HG02571 (cell line): ENCODE data around the gene SSBP3.

Experiments
- ATAC-seq: cut with Tn5 transposase; IDR thresholded peaks from one replicate; pipeline ENCODE4 v1.9.1; 2021; ENCODE audit warnings: mild to moderate bottlenecking, moderate library complexity; ENCODE audit not compliant: unreplicated experiment

The SSBP3 gene

DNA sequence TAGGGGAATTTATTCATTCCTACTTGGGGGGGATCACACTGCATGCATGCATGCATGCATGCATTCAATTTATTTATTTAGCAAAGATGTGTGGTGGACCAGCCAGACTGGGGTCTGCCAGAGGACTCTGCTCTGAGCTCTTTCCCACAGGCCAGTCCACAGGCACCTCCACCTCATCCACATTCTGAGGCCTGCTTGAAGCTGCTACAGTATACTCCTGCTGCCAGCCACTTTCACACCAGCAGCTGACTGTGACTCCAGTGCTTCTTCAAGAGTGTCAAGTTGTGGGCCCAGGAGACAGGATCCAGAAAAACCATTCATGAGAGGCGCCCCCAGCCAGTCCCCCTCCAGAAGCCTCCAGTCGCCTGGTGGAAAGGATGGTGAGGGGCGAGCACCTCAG is 30.9 kb downstream of the SSBP3 start:
- no peak for ATAC-seq

DNA sequence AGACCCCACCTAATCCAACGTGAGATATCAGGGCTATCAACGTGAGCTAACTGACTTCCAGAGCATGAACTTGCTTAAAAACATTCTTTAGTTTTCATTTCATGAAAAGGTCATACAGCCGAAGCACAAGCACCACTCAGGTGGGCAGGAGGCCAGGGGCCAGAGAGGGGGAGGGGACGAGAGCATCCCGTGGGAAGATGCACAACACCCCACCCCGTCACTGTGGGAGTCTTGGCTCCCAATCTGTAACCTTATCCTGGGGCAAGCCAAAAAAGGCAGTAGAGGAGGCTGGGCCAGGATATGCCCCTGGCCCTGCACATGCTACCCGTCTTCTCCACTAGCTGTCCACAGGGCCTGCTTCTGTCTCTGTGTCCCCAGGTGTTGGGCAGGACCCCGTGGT is 31.4 kb downstream of the SSBP3 start:
- no peak for ATAC-seq

GRCh38 chr1:54372978-54373377 is 33.2 kb downstream of the SSBP3 start:
- no peak for ATAC-seq

- ATAC-seq: no peak
These were observed 34.3 kb downstream of the SSBP3 start for GRCh38 chr1:54371942-54372275.

GRCh38 chr1:54371038-54371941 is 34.9 kb downstream of the SSBP3 start:
- no peak for ATAC-seq

DNA sequence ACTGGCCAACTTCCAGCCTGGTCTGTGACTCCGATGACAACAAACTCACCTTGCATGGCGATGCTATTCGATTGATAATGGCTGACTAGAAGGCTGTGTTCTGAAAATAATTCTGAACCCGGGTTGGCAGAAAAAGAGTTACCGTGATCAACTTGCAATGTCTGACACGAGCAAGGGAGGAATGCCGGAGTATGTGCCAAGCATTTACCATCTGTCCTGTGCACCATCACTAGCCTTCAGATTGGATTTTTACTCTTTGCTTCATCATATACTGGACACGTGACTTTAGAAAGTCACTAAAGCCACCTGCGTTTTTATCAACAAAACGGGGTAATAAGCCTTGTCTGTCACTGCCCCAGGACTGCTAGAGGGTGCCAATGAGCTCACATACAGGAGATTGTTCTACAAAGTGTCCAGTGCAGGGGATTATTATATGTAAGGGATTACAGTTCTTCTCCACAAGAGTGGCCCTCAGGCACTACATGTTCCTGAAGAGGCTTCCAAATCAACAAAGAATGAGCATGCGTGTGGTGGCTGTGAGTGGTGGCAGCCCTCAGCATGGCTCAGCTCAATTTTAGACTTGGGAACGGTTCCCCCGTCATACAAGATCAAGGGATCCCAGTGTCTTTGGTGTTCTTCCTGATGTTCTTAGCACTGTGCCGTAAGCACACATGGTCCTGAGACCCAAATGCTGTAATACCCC is 35.8 kb downstream of the SSBP3 start:
- ATAC-seq: no peak

DNA sequence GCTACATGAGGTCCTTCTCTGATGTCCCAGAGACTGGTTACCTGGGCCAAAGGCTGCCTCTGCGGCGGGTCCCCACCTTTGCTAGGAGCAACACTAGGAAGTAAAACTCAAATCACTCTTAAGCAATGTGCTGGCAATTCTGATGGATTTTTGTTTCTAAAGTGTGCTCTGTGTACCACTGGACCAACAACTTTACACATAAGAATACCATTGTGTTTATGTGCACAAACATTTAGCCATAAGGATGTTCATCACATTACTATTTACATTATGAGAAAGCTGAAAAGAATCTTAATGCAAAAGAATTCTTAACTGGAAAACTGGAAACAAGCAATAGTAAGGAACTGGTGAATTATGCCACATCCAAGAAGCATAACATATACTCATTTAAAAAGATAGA is 38.6 kb downstream of the SSBP3 start:
- ATAC-seq: no peak

DNA sequence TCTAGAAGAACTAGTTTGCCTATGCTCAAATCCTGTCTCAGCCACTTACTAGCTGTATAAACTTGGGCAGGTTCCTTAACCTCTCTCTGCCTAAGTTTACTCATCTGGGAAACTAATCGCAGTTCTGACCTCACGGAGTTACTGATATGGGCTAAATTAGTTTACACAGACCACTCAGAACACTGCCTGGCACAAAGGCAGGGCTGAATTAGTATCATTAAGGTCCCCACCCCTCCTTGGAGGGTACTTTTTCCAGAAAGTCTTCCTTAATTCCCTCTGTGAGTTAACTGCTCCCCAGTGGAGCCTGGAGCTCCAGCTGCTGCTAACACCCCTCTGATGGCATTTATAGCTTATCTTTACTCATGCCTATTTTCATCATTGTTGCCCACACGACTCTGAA is 40.3 kb downstream of the SSBP3 start:
- no peak for ATAC-seq

DNA sequence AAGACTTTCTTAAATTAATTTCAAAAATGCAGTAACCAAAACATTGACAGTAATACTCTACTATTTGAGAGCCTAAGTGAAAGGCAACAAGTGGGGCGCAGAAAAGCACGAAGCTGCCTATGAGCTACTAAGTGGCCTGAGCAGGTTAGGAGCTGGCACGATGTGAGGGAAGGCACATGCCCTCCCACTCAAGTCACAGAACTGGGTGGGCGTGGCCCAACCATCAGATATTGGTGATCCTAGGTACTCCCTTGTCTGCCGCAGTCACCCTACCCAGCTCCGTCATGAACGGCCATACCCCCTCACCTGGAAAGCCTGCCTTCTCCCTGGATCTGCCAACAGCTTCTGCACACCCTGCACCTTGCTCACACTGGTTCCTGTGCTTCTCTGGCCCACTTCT is 40.8 kb downstream of the SSBP3 start:
- ATAC-seq: no peak

DNA sequence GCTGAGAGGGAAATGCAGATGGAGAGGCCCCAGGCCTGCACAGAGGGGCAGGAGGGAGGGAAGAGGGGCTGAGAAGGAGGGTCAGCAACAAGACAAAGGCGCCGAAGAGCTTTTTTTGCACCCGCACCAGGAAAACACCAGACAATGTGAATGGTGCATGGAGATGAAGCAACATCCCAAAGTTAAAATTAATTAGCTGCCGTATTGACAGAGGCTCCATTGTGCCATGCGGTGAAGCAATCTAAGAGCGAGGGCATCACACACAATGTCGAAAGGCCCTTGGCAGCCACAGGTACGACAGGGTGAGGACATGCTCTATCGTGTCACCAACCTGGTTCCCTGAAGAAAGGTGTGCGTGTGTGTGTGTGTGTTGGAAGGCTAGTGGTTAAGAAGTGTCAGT is 41.2 kb downstream of the SSBP3 start:
- ATAC-seq: no peak

DNA sequence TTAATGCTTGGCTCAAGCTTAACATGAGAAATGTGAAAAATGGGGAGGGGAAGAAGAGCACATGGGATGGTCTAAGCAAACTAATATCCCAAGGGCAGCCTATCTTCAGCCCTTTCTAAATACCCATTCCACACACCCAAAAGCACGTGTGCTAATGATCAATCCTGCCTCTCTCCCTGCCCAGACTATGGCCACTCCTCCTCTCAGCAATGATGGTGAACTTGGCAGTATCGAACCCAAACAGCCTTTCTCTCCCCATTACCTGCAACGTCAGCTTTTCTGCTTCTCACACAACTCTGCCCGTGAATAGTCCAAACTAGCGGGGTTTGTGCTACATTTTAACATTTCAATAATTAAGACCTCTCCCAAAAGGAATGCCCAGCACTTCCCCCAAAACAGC is 41.6 kb downstream of the SSBP3 start:
- no peak for ATAC-seq

DNA sequence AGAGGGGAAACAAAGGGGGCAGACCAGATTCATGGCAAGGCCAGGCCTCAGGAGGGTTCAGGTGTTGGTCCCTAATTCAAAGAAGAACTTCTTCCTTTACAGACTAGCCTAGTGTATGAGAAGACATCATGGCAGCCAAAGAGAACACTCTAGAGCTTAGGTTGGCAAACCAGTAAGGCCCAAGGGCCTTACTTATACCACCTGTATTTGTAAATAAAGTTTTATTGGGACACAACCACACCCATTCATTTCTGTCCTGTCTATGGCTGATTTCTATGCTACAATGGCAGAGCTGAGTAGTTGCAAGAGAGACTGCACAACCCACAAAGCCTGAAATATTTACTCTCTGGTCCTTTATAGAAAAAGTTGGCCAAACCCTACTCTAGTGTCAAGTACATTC is 42.3 kb downstream of the SSBP3 start:
- no peak for ATAC-seq

- no peak for ATAC-seq
These were observed 43.3 kb downstream of the SSBP3 start for GRCh38 chr1:54362881-54363340.

- ATAC-seq: no peak
These were observed 44.9 kb downstream of the SSBP3 start for GRCh38 chr1:54361342-54361741.

DNA sequence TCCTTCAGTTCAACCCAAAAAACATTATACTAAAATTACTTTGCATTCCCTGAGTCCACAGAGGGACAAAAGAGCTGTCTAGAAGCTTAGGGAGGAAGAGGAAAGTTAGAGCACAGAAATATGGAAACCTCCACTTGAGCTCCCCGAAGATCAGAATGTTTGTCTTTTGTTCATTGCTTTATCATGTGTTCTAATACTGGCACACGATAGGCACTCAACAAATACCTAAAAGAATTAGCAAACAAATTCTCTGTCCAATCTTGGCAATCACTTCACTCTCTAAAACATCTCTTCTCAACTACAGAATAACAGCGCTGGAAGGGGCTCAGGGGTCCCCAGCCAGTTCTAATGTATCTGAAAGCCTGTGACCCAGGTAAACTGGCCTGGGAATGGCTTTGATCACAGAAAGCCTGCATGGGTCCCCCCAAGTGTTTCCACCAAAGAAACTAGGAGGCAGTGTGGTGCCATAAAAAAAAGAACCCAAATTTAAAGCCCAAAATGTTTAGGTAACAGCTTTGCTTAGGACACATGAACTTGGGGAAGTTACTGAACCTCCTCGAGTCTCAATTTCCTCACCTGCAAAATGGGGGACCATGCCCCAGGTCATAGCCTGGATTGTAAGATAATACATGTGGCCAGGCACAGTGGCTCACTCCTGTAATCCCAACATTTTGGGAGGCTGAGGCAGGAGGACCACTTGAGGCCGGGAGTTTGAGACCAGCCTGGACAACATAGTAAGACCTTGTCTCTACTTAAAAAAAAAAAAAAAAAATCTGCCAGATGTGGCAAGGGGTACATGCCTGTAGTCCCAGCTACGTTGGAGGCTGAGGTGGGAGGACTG is 45.8 kb downstream of the SSBP3 start:
- no peak for ATAC-seq

DNA sequence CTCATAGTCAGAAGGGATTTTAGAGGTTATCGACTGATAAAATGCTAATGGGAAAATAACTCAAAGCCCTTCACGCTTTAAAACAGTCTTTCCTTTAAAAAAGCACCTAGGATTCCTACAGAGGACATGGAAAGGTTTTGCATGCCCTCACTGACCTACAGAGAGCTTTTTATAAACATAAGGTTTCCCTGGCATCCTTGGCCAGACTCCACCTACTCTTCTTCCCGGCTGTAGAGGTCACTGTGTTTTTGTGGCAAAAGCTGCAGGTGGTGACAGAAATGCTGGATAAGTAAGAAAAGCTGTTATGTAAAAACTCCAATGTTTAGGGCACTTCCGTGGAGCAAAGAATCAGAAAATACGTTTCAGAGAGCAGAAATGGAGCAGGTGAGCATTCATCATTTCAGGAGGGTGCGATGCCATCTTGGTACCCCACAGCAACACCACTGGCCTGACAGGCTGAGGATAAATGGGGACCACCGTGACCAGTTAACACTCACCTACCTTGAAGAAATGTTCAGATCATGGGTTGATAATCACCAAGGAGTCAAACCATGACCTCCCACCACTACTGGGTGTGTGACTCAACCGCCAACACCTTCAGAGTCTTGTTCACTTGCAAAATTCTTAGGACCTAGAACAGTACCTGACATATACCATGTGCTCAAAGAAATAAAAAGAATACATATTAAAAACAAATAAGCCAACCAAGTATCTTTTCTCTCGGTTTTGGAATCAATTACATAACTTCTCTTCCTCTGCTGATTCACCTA is 46.6 kb downstream of the SSBP3 start:
- no peak for ATAC-seq

DNA sequence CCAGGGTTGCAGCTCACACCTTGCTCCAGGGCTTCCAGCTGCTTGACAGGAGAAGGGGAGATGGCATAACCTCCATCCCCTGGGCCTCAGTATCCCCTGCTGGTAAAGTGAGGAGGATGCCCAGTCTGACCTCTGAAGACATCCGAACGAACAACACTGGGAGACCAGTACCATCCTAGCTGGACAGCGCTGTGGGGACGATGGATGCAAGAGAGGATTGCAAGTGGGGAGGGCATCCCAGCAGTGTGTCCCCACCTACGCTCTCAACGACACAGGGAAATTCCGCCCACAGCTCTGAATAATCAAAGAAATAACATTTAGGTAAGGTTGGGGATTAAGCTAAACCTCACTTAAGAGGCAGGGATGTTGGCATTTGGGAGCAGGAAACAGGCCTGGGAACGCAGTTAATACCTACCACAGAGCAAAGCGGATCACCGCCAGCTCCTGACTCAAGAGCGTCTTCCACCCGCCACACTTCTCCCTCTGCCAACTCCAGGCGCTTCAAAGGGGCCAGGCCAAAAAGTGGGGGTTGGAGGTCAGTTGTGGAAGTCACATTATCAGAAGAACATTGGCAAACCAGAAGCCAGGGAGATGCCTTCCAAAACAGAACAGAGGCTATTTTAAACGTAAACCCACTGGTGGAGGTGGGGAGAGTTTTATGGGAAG is 47.6 kb downstream of the SSBP3 start:
- ATAC-seq: no peak

DNA sequence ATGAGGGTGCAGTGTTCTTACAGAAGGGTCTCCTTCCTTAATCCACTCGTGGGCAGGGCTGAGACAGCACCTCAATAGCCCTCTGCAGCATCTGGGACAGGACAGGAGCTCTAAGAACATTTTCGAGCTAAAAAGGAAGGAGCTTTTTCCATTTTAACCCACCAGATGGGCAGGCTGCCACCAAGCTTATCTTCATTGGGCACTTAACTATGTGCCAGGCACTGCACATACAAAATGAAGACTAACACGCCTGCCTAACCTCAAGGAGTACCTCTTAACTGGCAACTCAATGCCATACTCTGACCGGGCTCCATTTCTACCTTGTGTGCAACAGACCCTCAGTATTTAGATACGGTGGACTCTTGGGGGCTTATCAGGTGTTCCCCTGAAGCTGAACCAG is 48.2 kb downstream of the SSBP3 start:
- ATAC-seq: no peak

- ATAC-seq: no peak
These were observed 49.5 kb downstream of the SSBP3 start for GRCh38 chr1:54356680-54357147.
